Measurements from ENCODE around the gene USP30.

Gene USP30

DNA sequence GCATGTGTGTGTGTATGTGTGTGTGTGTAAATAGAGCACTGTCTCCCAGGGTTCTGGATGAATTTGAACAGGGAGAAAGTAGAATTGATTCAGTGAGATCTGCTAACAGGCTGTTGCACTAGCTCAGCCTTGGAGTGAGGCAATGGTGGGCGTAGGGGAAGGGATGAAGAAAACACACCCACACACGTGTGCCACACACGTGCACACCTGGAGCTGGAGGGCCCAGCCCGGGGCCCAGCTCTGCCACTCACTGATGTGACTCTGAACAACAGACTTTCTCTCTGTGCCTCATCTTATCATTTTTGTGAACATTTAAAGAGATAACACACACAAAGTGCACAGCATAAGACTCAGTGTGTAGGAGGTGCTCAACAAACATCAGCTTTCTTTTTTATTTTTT, 68.2 kb downstream of the USP30 start:
- DNase-seq (ENCODE audit: low read depth, low spot score), result no peak
- Histone ChIP-seq H3K9me3 (ENCODE audit: insufficient read depth, low read length) (no peaks in the 10 kb centered on the region), H3K27me3 (ENCODE audit: insufficient read depth, insufficient read length) (no peaks in the 10 kb centered on the region), H3K36me3 (ENCODE audit: insufficient read depth, insufficient read length, low read length) (no peaks in the 10 kb centered on the region), H3K4me3 (ENCODE audit: insufficient read length, low read depth) (no peak overlapping the region), H3K4me1 (ENCODE audit: insufficient read depth, insufficient read length) (peaks cover 3% of the 10 kb centered on the region), H3K9ac (ENCODE audit: insufficient read length, low read depth) (no peak overlapping the region)
- no peak for TF ChIP-seq YY1 (IDR thresholded peaks at IDR 0.05; ENCODE audit: insufficient read depth, insufficient read length)
- no peak for TF ChIP-seq ZNF274 (IDR thresholded peaks at IDR 0.05; ENCODE audit: low read depth, low read length)
- no peak for TF ChIP-seq SUZ12 (IDR thresholded peaks at IDR 0.05; ENCODE audit: extremely low read depth, insufficient read depth, insufficient read length)

DNA sequence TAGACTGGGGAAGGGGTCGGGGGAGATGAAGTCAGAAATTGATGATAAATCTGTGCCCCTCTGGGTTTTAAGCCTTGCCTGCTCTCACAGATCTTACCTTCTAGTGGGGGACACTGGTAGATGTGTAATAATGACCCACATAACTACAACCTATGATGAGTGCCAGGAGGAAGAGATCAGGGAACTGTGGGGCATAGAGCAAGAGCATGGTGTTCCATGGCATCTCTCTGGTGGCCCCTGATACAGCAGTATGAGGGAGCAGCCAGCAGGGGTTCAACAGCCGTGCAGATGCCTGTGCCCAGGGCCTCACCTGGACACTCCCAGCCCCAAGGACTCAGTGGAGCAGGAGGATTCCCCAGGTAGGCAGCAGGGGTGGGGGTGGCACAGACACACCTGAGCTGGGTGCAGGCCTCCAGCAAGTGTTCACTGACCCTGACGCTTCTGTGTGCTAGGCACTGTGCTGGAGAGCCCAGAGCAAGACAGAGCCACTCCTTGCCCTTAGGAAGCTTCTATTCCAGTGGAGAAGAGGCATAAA, 69.0 kb downstream of the USP30 start:
- H3K9ac ChIP-seq (ENCODE audit: insufficient read length, low read depth), result no peak overlapping the region
- H3K4me3 ChIP-seq (ENCODE audit: insufficient read length, low read depth), result no peak overlapping the region
- no peak for DNase-seq (ENCODE audit: low read depth, low spot score)
- H3K36me3 ChIP-seq (ENCODE audit: insufficient read depth, insufficient read length, low read length), result no peaks in the 10 kb centered on the region
- TF ChIP-seq YY1 (IDR thresholded peaks at IDR 0.05; ENCODE audit: insufficient read depth, insufficient read length) (no peak), ZNF274 (IDR thresholded peaks at IDR 0.05; ENCODE audit: low read depth, low read length) (no peak), SUZ12 (IDR thresholded peaks at IDR 0.05; ENCODE audit: extremely low read depth, insufficient read depth, insufficient read length) (no peak)
- no peaks in the 10 kb centered on the region for H3K4me1 ChIP-seq (ENCODE audit: insufficient read depth, insufficient read length)
- no peaks in the 10 kb centered on the region for H3K27me3 ChIP-seq (ENCODE audit: insufficient read depth, insufficient read length)
- H3K9me3 ChIP-seq (ENCODE audit: insufficient read depth, low read length), result no peaks in the 10 kb centered on the region

DNA sequence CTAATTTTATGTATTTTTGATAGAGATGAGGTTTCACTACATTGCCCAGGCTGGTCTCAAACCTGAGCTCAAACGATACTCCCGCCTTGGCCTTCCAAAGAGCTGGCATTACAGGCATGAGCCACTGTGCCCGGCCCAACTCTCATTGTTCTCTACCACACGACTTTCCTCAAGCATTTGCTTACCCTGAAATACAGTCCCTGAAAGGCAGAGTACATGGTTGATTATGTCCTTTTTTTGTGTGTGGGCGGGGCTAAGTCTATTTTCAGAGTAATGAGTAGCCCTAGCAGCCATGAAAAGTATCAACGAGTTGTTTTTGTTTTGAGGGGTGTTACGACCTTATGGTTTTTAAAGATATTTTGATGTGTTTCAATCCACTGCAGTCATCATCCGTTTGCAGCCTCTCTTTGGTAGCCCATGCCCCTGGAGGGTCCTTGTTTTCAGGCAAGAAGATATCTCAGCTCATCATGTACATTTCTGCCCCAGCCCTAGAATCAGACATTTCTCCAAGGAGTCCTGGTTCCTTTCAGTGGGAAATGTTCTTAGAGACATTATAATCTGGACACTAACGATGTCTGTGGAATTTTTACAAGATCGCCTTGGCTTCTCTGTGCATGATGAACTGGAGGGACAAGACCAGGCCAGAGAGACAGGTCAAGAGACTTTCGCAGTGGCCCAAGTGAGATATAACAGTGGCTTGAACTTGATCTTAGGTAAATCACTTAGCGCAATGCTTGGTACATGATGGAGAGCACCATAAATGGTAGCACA, 72.7 kb downstream of the USP30 start:
- Histone ChIP-seq H3K9ac (ENCODE audit: insufficient read length, low read depth) (no peak overlapping the region), H3K36me3 (ENCODE audit: insufficient read depth, insufficient read length, low read length) (no peaks in the 10 kb centered on the region), H3K9me3 (ENCODE audit: insufficient read depth, low read length) (no peaks in the 10 kb centered on the region), H3K4me3 (ENCODE audit: insufficient read length, low read depth) (no peak overlapping the region), H3K27me3 (ENCODE audit: insufficient read depth, insufficient read length) (no peaks in the 10 kb centered on the region), H3K4me1 (ENCODE audit: insufficient read depth, insufficient read length) (no peaks in the 10 kb centered on the region)
- DNase-seq (ENCODE audit: low read depth, low spot score), result no peak
- TF ChIP-seq YY1 (IDR thresholded peaks at IDR 0.05; ENCODE audit: insufficient read depth, insufficient read length), result no peak

DNA sequence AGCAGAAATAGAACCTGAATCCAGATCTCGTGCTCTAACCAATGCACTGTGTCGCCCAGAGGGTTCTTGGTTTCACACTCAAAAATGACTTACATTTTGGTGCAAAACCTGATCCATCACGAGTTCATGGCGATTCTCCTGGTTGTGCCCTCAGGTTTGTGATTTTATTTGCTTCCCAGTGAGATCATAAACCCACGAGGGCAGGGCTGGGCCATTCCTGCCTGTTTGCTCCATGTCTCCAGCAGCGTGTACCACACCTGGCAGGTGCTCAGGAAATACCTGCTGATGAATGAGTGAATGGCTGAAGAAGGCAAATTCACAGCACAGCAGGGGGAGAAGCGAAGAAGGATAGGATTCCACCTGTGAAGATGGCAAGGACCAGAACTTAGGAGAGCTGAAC, 73.4 kb downstream of the USP30 start:
- H3K4me1 ChIP-seq (ENCODE audit: insufficient read depth, insufficient read length), result peaks cover 1% of the 10 kb centered on the region
- no peak overlapping the region for H3K9ac ChIP-seq (ENCODE audit: insufficient read length, low read depth)
- no peak for DNase-seq (ENCODE audit: low read depth, low spot score)
- H3K4me3 ChIP-seq (ENCODE audit: insufficient read length, low read depth), result no peak overlapping the region
- H3K36me3 ChIP-seq (ENCODE audit: insufficient read depth, insufficient read length, low read length), result no peaks in the 10 kb centered on the region
- TF ChIP-seq ZNF274 (IDR thresholded peaks at IDR 0.05; ENCODE audit: low read depth, low read length) (no peak), YY1 (IDR thresholded peaks at IDR 0.05; ENCODE audit: insufficient read depth, insufficient read length) (no peak), SUZ12 (IDR thresholded peaks at IDR 0.05; ENCODE audit: extremely low read depth, insufficient read depth, insufficient read length) (no peak)
- no peaks in the 10 kb centered on the region for H3K27me3 ChIP-seq (ENCODE audit: insufficient read depth, insufficient read length)
- H3K9me3 ChIP-seq (ENCODE audit: insufficient read depth, low read length), result no peaks in the 10 kb centered on the region

DNA sequence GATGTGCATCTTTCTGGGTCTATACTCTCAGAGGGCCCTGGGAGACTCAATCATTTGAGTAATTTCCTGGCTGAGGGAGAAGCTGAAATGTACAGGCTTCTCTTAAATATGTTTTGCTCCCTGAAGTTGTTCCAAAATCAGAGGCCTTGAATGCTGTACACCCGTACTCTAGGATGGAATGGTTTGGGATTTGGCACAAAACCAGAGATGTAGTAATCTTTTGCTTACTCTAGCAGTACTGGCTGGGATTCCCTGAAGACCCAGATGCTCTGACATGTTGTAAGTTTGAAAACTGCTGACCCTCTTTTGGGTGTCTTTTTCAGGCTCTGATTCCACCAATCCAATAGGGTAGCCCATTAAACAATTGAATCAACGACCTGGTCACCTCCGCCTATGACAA, 74.4 kb downstream of the USP30 start:
- Histone ChIP-seq H3K27me3 (ENCODE audit: insufficient read depth, insufficient read length) (no peaks in the 10 kb centered on the region), H3K9me3 (ENCODE audit: insufficient read depth, low read length) (no peaks in the 10 kb centered on the region), H3K4me3 (ENCODE audit: insufficient read length, low read depth) (no peak overlapping the region), H3K9ac (ENCODE audit: insufficient read length, low read depth) (no peak overlapping the region), H3K4me1 (ENCODE audit: insufficient read depth, insufficient read length) (peaks cover 5% of the 10 kb centered on the region), H3K36me3 (ENCODE audit: insufficient read depth, insufficient read length, low read length) (no peaks in the 10 kb centered on the region)
- no peak for DNase-seq (ENCODE audit: low read depth, low spot score)
- TF ChIP-seq YY1 (IDR thresholded peaks at IDR 0.05; ENCODE audit: insufficient read depth, insufficient read length) (no peak), SUZ12 (IDR thresholded peaks at IDR 0.05; ENCODE audit: extremely low read depth, insufficient read depth, insufficient read length) (no peak), ZNF274 (IDR thresholded peaks at IDR 0.05; ENCODE audit: low read depth, low read length) (no peak)

DNA sequence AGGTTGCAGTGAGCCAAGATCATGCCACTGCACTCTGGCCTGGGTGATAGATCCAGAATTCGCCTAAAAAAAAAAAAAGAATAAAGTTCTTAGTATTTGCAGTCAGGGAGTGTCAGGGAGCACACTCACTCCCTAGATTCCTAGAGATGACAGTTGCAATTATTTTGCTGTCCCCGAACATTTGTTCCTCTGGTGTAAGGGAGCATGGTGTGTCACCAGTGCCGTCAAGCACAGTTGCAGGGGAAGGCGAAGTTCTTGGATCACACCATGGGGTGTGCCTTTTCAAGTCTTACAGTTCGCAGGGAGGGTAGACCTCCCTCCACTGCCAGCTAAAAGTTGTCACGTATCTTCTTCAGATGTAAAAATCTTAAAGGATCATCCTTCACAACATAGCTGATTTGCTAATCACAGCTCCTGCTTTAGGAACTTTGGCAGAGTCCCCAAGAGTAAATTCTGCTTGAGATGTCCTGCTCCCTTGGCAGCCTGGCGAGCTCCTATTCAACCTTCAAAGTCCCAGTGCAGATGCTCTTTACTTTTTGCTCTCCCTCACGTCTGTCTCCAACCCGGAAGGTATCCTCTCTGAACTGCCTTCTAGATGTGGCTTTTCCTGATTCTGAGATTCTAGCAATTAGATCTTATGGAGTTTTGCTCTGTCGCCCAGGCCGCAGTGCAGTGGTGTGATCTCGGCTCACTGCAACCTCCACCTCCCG, 75.3 kb downstream of the USP30 start:
- peaks cover 5% of the 10 kb centered on the region for H3K4me1 ChIP-seq (ENCODE audit: insufficient read depth, insufficient read length)
- no peaks in the 10 kb centered on the region for H3K9me3 ChIP-seq (ENCODE audit: insufficient read depth, low read length)
- H3K27me3 ChIP-seq (ENCODE audit: insufficient read depth, insufficient read length), result no peaks in the 10 kb centered on the region
- TF ChIP-seq SUZ12 (IDR thresholded peaks at IDR 0.05; ENCODE audit: extremely low read depth, insufficient read depth, insufficient read length) (no peak), YY1 (IDR thresholded peaks at IDR 0.05; ENCODE audit: insufficient read depth, insufficient read length) (no peak), ZNF274 (IDR thresholded peaks at IDR 0.05; ENCODE audit: low read depth, low read length) (no peak)
- no peak for DNase-seq (ENCODE audit: low read depth, low spot score)
- H3K9ac ChIP-seq (ENCODE audit: insufficient read length, low read depth), result no peak overlapping the region
- no peaks in the 10 kb centered on the region for H3K36me3 ChIP-seq (ENCODE audit: insufficient read depth, insufficient read length, low read length)
- H3K4me3 ChIP-seq (ENCODE audit: insufficient read length, low read depth), result no peak overlapping the region

All from NT2/D1 (cell line).